Progenitor cell of endocrine pancreas (in vitro differentiated cells): ENCODE results near the gene SNX3. TPM values are rescaled to one million over a fixed set of nuclear protein-coding genes. Genes with fewer than 3 reads are reported as not detected.

ENCODE experiments used
- DNase-seq: peaks from one replicate; pipeline ENCODE4 v3.0.0; 2021; ENCODE audit warnings: low spot score; ENCODE audit not compliant: unreplicated experiment
- H3K27ac Mint-ChIP-seq: 2 replicates; pipeline ENCODE4 v1.8.0; 2021; ENCODE audit warnings: mild to moderate bottlenecking, moderate library complexity, mixed read lengths
- H3K27me3 Mint-ChIP-seq: 2 replicates; pipeline ENCODE4 v1.8.0; 2021; ENCODE audit warnings: mixed read lengths
- H3K36me3 Mint-ChIP-seq: 2 replicates; pipeline ENCODE4 v1.8.0; 2022; ENCODE audit warnings: mixed read lengths; ENCODE audit not compliant: insufficient read depth
- H3K4me1 Mint-ChIP-seq: 2 replicates; pipeline ENCODE4 v1.8.0; 2021; ENCODE audit warnings: low read depth, mixed read lengths
- H3K4me3 Mint-ChIP-seq: 2 replicates; pipeline ENCODE4 v1.8.0; 2021; ENCODE audit warnings: low read depth, mild to moderate bottlenecking, moderate library complexity, mixed read lengths
- H3K9me3 Mint-ChIP-seq: 2 replicates; pipeline ENCODE4 v1.8.0; 2021; ENCODE audit warnings: low read depth, mixed read lengths
- total RNA-seq: library from RNA; stranded (reverse); gene quantifications from 2 replicates; pipeline ENCODE4 v1.2.1, GENCODE V29; 2021
- TF ChIP-seq, protein P1 (sequence below): fragments of 200-600 bp; sonication (generic); IDR thresholded peaks from one replicate; pipeline ENCODE4 v1.5.0; 2021; ENCODE audit warnings: antibody characterized with exemption, mild to moderate bottlenecking; ENCODE audit not compliant: unreplicated experiment

SNX3 gene
- total RNA-seq, 1 donor from 2014 or later = 95.5 TPM

DNA sequence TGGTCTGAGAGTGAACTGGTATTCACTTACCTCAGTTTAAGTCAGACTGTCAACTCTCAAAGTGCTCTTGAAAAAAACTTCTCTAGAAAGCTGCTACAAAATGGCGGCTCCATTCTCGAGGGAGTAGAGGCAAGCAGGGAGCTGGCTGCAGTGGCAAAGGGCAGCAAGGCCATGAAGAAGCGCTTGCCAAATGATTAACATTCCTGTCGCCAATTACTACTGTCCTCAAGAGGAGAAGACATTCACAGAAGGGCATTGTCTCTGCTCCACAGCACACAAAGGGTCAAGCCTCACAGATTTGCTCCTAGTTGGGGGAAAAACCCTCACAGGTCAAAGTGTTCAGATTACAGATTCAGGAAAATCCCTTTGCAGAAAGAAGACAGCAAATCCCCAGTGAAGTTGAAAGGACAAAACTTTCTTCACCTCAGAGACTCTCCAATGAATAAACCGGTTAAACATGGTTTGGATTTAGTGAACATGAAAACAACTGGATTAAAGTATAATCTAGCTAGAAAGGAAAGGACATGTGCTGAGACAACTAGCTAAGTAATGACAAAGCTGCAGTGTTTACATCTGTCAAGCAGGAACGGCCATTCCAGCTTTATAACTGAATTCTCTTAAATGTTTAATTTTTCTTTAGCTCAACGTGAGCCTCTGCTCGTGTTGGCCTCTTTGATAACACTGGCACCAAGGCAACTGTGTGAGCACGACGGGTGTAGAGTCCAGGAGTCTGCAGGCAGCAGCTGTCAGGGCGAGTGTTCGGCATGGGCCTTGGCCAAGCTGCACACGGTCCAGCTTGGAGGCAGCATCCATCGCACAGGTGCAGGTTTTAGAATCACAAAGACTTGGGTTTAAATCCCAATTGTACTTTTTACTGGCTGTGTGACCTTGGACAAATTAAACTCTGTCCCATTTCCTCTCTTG lies 57.4 kb downstream of the SNX3 start:
- peak overlapping the region; percentile 8 for H3K27ac Mint-ChIP-seq
- H3K4me3 Mint-ChIP-seq = no peak overlapping the region
- TF ChIP-seq, protein P1, sequence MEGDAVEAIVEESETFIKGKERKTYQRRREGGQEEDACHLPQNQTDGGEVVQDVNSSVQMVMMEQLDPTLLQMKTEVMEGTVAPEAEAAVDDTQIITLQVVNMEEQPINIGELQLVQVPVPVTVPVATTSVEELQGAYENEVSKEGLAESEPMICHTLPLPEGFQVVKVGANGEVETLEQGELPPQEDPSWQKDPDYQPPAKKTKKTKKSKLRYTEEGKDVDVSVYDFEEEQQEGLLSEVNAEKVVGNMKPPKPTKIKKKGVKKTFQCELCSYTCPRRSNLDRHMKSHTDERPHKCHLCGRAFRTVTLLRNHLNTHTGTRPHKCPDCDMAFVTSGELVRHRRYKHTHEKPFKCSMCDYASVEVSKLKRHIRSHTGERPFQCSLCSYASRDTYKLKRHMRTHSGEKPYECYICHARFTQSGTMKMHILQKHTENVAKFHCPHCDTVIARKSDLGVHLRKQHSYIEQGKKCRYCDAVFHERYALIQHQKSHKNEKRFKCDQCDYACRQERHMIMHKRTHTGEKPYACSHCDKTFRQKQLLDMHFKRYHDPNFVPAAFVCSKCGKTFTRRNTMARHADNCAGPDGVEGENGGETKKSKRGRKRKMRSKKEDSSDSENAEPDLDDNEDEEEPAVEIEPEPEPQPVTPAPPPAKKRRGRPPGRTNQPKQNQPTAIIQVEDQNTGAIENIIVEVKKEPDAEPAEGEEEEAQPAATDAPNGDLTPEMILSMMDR = no peak
- H3K36me3 Mint-ChIP-seq = peaks cover 2% of the 10 kb centered on the region
- H3K4me1 Mint-ChIP-seq = peaks cover 5% of the 10 kb centered on the region
- no peak for DNase-seq
- H3K27me3 Mint-ChIP-seq = no peaks in the 10 kb centered on the region
- no peaks in the 10 kb centered on the region for H3K9me3 Mint-ChIP-seq

DNA sequence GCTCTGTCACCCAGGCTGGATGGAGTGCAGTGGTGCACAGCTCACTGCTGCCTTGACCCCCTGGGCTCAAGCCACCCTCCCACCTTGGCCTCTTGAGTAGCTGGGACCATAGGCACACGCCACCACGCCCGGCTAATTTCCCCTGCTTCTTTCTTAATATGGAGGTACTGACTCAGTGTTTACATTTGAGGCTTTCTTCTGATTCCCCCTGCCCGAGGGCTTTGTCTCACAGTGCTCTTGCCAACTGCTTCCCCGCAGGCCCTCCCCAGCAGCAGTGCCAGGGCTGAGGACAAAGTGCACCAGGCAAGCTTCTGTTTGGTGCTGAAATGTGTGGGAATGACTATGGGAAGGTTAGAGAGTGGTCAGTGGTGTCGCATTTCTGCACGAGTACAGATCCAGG lies 60.2 kb downstream of the SNX3 start:
- Mint-ChIP-seq H3K4me3 (no peak overlapping the region), H3K27ac (no peak overlapping the region), H3K27me3 (no peaks in the 10 kb centered on the region), H3K36me3 (peaks cover 2% of the 10 kb centered on the region), H3K9me3 (no peaks in the 10 kb centered on the region), H3K4me1 (peaks cover 5% of the 10 kb centered on the region)
- no peak for DNase-seq
- TF ChIP-seq, protein P1 = no peak

DNA sequence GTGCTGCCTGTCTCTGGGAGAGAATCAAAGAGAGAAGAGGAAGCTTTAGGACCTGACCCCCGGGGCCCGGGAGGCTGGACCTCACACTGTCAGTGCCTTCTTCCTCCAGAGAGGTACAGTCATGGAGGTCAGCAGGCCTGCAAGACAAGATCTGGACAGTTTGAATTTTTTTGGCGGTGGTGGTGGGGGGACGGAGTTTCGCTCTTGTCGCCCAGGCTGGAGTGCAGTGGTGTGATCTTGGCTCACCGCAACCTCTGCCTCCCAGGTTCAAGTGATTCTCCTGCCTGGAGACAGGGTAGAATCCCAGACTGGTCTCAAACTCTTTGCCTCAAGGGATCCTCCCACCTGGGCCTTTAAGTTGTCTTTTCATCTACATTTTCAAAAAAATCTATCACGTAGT lies 60.7 kb downstream of the SNX3 start:
- Mint-ChIP-seq H3K27me3 (no peaks in the 10 kb centered on the region), H3K36me3 (peaks cover 2% of the 10 kb centered on the region), H3K4me3 (no peak overlapping the region), H3K27ac (no peak overlapping the region), H3K9me3 (no peaks in the 10 kb centered on the region), H3K4me1 (peaks cover 5% of the 10 kb centered on the region)
- TF ChIP-seq, protein P1 = no peak
- DNase-seq = no peak

DNA sequence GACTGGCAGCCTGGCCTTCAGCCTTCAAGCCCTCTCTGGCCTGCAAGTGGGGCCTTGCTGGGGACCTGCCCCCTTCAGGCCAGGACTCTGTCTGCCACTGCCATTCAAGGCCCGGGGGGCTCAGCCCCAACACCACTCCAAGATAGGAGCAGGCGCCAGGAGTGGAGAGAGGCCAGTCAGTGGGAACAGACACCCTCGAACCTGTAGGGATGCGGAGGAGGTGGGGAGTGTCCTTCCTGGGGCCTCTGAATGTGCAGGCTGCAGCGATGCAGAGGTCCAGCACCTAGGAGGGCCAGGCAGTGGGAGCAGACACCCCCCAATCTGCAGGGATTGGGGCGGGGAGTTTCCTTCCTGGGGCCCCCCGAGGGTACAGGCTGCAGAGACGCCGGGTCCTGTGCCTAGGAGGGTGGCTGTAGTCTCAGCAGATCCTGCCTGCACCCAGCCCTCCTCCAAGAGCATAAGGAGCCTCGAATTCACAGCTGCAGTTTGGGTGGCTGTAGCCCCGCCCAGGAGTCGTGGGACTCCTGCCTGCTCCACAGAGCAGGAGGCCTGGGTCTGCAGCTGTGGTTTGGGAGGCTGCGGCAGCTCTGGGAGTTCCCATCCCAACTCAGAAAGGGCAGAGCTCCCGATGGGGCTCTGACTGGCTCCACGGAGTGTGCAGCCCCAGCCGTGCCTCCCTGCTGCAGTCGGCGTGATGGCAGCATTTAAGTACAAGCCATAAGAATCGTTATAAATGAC lies 61.9 kb downstream of the SNX3 start:
- no peak overlapping the region for H3K27ac Mint-ChIP-seq
- TF ChIP-seq, protein P1 = no peak
- peaks cover 5% of the 10 kb centered on the region for H3K4me1 Mint-ChIP-seq
- peaks cover 2% of the 10 kb centered on the region for H3K36me3 Mint-ChIP-seq
- DNase-seq = no peak
- no peaks in the 10 kb centered on the region for H3K9me3 Mint-ChIP-seq
- H3K4me3 Mint-ChIP-seq = no peak overlapping the region
- peaks cover 7% of the 10 kb centered on the region for H3K27me3 Mint-ChIP-seq

DNA sequence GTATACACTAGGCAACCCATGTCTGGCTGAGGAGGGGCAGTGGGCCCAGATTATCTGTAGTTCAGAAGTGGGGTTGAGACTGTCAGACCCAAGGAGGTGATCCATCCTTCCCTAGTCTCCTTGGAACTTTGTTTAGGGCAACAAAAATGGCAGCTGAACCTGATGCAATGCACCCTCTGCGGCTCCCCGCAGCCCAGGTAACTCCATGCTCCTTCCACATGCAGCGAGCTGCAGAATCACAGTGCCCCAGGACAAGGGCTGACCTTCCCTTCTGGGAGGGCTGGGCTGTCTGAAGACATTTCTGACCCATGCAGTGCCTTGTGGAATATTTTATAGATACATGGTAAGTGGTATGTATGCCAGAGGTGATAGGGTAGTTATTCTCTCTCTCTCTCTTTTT lies 65.6 kb downstream of the SNX3 start:
- no peak for DNase-seq
- Mint-ChIP-seq H3K4me1 (no peaks in the 10 kb centered on the region), H3K27ac (no peak overlapping the region), H3K4me3 (no peak overlapping the region), H3K36me3 (no peaks in the 10 kb centered on the region), H3K9me3 (no peaks in the 10 kb centered on the region), H3K27me3 (peaks cover 29% of the 10 kb centered on the region)
- TF ChIP-seq, protein P1 = no peak
